K562 (cell line): ENCODE data around the gene BMP6.

Source experiments
- BHLHE40 ChIP-seq: IDR thresholded peaks from 2 replicates; pipeline ENCODE4 v1.6.1; 2011; ENCODE audit warnings: low read length, improper control_type of control experiment
- EHMT2 ChIP-seq: fragments of 450-650 bp; IDR thresholded peaks from 2 replicates; pipeline ENCODE4 v1.6.1; 2018; ENCODE audit warnings: antibody characterized with exemption
- ELF4 ChIP-seq: fragments of 450-650 bp; formaldehyde crosslinking; IDR thresholded peaks from 2 replicates; pipeline ENCODE4 v1.4.0; 2022; ENCODE audit warnings: missing genetic modification characterization
- FOSL1 ChIP-seq: fragments of 200-800 bp; sonication (Bioruptor generic); conservative IDR thresholded peaks from 2 replicates; pipeline ENCODE4 v1.6.1; 2016; ENCODE audit warnings: missing genetic modification characterization, missing compliant biosample characterization
- NR4A1 ChIP-seq, 2 experiments: fragments of 250-450 bp in 1 of 2; fragments of 450-650 bp in 1 of 2; sonication (Bioruptor Pico) in 1 of 2; IDR thresholded peaks; 2 replicates each; pipeline versions ENCODE4 v1.4.0 to v1.6.1; 2016 to 2020; ENCODE audit warnings: mild to moderate bottlenecking in 2 of 2, missing compliant biosample characterization in 1 of 2, missing genetic modification characterization in 1 of 2, moderate library complexity in 1 of 2
- SRSF7 ChIP-seq: fragments of 200-400 bp; formaldehyde crosslinking; optimal IDR thresholded peaks from 2 replicates; pipeline ENCODE3; 2017; ENCODE audit warnings: mild to moderate bottlenecking, low read depth, low read length
- TAF1 ChIP-seq: IDR thresholded peaks from 2 replicates; pipeline ENCODE4 v1.6.1; 2011; ENCODE audit warnings: mild to moderate bottlenecking, low read length, moderate library complexity; ENCODE audit not compliant: insufficient read depth, control insufficient read depth, severe bottlenecking; ENCODE audit errors: extremely low read depth
- TCF7L2 ChIP-seq: fragments of 150-350 bp; IDR thresholded peaks from 2 replicates; pipeline ENCODE4 v1.6.1; 2016; ENCODE audit warnings: low read depth, mild to moderate bottlenecking, low read length, moderate library complexity
- YY1 ChIP-seq, 3 experiments: IDR thresholded peaks; 2 replicates each; pipeline ENCODE4 v1.6.1; 2011; ENCODE audit warnings: low read length in 2 of 3, mild to moderate bottlenecking in 2 of 3, moderate library complexity in 2 of 3, borderline replicate concordance in 1 of 3, control low read depth in 1 of 3, low read depth in 1 of 3; ENCODE audit not compliant: insufficient read depth in 3 of 3, insufficient replicate concordance in 2 of 3, control insufficient read depth in 1 of 3, insufficient read length in 1 of 3; ENCODE audit errors: extremely low read depth in 1 of 3
- ZFP1 ChIP-seq: fragments of 450-650 bp; formaldehyde crosslinking; IDR thresholded peaks from 2 replicates; pipeline ENCODE4 v1.4.0; 2020; ENCODE audit warnings: mild to moderate bottlenecking, mixed read lengths
- ZNF12 ChIP-seq: sonication (generic); formaldehyde crosslinking; IDR thresholded peaks from 2 replicates; pipeline ENCODE4 v1.4.0; 2020; ENCODE audit warnings: mild to moderate bottlenecking, missing genetic modification reagents
- TF ChIP-seq, protein P1 (sequence below), 3 experiments: IDR thresholded peaks in 2 of 3; conservative IDR thresholded peaks in 1 of 3; 2 replicates each; pipeline ENCODE4 v1.5.1; 2011 to 2012; ENCODE audit warnings: low read length in 3 of 3, mild to moderate bottlenecking in 3 of 3, control low read depth in 2 of 3, improper control_type of control experiment in 1 of 3, inconsistent platforms in 1 of 3, low read depth in 1 of 3, mixed read lengths in 1 of 3, moderate library complexity in 1 of 3; ENCODE audit not compliant: insufficient read depth in 2 of 3
- TF ChIP-seq, protein P2 (sequence below): fragments of 250-450 bp; sonication (Bioruptor Pico); IDR thresholded peaks from 2 replicates; pipeline ENCODE4 v1.4.0; 2020; ENCODE audit warnings: mild to moderate bottlenecking, moderate library complexity
- TF ChIP-seq, protein P3 (sequence below), 2 experiments: fragments of 450-650 bp; formaldehyde crosslinking in 1 of 2; IDR thresholded peaks; 2 replicates each; pipeline versions ENCODE4 v1.4.0 to v1.6.1; 2014 to 2020; ENCODE audit warnings: mild to moderate bottlenecking in 2 of 2, borderline replicate concordance in 1 of 2, low read depth in 1 of 2

DNA sequence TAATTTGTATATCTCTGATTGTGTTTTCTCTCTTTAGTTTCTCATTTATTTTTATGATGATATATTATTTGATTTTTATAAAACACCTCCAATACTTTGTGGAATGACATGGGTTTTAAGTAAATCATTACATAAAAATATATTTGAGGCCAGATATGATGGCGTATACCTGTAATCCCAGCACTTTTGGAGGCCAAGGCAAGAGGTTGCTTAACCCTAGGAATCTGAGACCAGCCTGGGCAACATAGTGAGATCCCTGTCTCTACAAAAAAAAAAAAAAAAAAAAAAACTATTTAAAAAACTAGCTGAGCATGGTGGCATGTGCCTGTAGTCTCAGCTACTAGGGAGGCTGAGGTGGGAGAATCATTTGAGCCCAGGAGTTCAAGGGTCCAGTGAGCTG lies 87.3 kb downstream of the BMP6 start:
- TF ChIP-seq TCF7L2 (no peak), ZFP1 (no peak), TAF1 (no peak), BHLHE40 (no peak), YY1 (IDR thresholded peaks at IDR 0.05; ENCODE audit: borderline replicate concordance in 1 of 3, control insufficient read depth in 1 of 3, extremely low read depth in 1 of 3, insufficient read depth in 3 of 3, insufficient read length in 1 of 3, insufficient replicate concordance in 2 of 3, low read depth in 1 of 3, low read length in 2 of 3) (no peak), ZNF12 (CRISPR knock-in tag) (no peak), ELF4 (CRISPR knock-in tag) (no peak), NR4A1 (CRISPR knock-in tag; IDR thresholded peaks at IDR 0.05) (no peak), NR4A1 (tag; IDR thresholded peaks at IDR 0.05) (no peak), EHMT2 (no peak), FOSL1 (tag) (no peak), SRSF7 (no peak)
- TF ChIP-seq, protein P1, sequence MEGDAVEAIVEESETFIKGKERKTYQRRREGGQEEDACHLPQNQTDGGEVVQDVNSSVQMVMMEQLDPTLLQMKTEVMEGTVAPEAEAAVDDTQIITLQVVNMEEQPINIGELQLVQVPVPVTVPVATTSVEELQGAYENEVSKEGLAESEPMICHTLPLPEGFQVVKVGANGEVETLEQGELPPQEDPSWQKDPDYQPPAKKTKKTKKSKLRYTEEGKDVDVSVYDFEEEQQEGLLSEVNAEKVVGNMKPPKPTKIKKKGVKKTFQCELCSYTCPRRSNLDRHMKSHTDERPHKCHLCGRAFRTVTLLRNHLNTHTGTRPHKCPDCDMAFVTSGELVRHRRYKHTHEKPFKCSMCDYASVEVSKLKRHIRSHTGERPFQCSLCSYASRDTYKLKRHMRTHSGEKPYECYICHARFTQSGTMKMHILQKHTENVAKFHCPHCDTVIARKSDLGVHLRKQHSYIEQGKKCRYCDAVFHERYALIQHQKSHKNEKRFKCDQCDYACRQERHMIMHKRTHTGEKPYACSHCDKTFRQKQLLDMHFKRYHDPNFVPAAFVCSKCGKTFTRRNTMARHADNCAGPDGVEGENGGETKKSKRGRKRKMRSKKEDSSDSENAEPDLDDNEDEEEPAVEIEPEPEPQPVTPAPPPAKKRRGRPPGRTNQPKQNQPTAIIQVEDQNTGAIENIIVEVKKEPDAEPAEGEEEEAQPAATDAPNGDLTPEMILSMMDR (IDR thresholded peaks at IDR 0.05 in 2 of 3, conservative IDR thresholded peaks at IDR 0.05 in 1 of 3; ENCODE audit: insufficient read depth in 2 of 3, low read depth in 1 of 3, low read length in 3 of 3), result no peak
- TF ChIP-seq, protein P2, sequence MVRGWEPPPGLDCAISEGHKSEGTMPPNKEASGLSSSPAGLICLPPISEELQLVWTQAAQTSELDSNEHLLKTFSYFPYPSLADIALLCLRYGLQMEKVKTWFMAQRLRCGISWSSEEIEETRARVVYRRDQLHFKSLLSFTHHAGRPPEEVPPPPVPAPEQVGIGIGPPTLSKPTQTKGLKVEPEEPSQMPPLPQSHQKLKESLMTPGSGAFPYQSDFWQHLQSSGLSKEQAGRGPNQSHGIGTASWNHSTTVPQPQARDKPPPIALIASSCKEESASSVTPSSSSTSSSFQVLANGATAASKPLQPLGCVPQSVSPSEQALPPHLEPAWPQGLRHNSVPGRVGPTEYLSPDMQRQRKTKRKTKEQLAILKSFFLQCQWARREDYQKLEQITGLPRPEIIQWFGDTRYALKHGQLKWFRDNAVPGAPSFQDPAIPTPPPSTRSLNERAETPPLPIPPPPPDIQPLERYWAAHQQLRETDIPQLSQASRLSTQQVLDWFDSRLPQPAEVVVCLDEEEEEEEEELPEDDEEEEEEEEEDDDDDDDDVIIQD (CRISPR knock-in tag), result no peak
- TF ChIP-seq, protein P3, sequence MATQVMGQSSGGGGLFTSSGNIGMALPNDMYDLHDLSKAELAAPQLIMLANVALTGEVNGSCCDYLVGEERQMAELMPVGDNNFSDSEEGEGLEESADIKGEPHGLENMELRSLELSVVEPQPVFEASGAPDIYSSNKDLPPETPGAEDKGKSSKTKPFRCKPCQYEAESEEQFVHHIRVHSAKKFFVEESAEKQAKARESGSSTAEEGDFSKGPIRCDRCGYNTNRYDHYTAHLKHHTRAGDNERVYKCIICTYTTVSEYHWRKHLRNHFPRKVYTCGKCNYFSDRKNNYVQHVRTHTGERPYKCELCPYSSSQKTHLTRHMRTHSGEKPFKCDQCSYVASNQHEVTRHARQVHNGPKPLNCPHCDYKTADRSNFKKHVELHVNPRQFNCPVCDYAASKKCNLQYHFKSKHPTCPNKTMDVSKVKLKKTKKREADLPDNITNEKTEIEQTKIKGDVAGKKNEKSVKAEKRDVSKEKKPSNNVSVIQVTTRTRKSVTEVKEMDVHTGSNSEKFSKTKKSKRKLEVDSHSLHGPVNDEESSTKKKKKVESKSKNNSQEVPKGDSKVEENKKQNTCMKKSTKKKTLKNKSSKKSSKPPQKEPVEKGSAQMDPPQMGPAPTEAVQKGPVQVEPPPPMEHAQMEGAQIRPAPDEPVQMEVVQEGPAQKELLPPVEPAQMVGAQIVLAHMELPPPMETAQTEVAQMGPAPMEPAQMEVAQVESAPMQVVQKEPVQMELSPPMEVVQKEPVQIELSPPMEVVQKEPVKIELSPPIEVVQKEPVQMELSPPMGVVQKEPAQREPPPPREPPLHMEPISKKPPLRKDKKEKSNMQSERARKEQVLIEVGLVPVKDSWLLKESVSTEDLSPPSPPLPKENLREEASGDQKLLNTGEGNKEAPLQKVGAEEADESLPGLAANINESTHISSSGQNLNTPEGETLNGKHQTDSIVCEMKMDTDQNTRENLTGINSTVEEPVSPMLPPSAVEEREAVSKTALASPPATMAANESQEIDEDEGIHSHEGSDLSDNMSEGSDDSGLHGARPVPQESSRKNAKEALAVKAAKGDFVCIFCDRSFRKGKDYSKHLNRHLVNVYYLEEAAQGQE (IDR thresholded peaks at IDR 0.05; ENCODE audit: borderline replicate concordance), result no peak
- TF ChIP-seq, protein P3 (CRISPR knock-in tag; IDR thresholded peaks at IDR 0.05; ENCODE audit: low read depth), result no peak
